CD4-positive, alpha-beta T cell treated with Interleukin-1 beta for 1 hour (primary cell): ENCODE data around the gene PRKN.
"Not testable (repeated sequence)": the region's sequence is repeated elsewhere in the genome, so short reads cannot be mapped to it uniquely, and the experiment has no call there.

Experiments used
- DNase-seq, 2 donors: peaks; one replicate each; pipeline ENCODE4 v3.0.0-alpha.2; 2020 to 2022

Gene PRKN

DNA sequence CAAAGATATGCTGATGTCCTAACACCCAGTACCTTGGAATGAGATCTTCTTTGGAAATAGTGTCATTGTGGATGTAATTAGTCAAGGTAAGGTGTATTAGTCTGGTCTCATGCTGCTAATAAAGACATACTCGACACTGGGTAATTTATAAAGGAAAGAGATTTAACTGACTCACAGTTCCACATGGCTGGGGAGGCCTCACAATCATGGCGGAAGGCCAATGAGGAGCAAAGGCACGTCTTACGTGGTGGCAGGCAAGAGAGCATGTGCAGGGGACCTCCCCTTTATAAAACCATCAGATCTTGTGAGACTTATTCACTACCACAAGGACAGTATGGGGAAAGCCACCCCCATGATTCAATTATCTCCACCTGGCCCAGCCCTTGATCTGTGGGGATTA, 1231.3 kb downstream of the PRKN start:
- DNase-seq: not testable (repeated sequence)

DNA sequence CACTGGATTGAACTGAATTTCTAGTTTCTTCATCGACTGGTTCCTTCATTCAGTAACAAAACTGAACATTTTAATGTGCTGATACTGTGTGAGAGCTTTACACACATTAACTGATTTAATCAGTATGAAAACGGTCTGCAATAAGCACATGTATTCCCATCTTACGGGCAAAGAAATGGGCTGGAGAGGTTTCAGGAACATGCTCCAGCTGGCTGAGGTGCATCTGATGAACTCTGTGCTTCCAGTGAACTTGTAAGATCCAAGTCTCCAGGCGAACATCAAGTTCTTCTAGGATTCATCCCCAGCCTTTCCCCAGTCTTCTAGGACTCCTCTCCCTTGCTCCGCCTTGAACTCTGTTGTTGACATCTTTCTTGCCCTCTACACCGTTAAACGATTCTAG, 1233.0 kb downstream of the PRKN start:
- DNase-seq: no peak

DNA sequence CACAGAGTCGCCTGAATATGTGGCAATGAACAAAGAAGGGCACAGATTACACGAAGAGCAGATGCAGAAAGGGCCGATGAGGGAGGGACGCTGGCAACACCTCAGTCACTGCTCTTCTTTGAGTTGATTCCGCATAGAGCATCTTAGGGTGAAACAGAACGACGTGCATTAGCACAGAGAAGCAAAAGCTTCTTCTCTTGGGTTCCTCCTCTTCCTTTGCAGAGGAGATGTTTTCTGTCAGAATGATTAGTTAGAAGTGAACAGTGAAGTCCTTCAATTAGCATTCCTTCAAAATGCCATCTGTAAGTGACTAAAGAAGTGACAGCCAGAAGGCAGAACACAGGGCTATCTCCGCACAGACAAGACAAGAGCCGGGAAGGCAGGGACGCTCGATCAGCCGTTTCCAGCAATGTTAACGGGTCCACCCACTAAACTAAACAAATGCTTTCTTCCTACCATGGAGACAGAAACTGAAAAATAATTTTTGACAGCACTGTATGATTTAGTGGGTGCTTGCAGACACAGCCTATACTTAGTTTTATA, 1233.9 kb downstream of the PRKN start:
- DNase-seq: no peak

DNA sequence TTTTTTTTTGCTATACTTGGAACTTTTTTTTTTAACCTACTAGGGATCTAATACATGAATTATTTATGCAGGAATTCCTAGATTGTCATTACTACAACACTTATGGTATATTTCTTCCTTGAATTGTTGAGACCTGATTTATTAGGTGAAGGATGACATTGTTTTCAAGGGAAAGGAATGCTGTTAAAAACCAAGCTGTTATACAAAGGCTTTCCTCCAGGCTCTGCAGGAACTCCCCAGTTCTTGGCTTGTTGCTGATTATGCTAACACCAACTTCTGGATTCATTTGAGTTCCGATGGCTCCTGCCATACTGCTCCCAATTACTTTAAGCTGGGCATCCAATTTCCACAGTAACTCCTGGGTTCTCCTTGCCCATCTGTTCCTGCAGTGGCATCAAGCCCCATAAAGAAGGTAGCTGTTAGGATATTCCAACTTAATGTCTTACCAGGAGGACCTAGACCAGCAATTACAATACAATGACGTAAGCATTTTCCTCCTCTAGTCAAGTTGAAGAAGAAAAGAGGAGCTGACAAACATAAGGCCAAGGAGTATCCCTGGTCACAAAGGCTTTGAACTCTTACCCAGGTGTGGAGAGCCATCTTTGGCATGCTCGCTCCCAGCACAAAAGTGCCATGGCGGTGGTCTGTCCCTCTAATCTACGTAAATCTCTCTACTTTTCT, 1237.8 kb downstream of the PRKN start:
- DNase-seq: no peak

DNA sequence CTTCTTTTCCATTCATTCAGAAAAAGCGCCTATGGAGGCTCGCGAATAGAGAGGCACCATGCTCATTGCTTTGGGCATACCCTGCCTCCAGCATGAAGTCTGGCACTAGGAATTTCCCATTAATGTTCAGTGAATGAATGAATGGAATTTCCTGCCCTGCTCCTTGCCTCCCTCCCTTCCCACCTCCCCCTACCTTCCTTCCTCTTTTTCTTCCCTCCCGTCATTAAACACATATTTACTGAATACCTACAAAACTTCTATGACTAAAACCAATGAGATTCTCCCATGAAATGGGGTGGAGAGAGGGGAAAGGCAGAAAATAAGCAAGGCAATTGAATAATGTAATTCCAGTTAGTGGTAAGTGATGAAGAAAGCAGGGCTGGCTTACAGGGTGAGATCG, 1239.9 kb downstream of the PRKN start:
- DNase-seq: no peak

DNA sequence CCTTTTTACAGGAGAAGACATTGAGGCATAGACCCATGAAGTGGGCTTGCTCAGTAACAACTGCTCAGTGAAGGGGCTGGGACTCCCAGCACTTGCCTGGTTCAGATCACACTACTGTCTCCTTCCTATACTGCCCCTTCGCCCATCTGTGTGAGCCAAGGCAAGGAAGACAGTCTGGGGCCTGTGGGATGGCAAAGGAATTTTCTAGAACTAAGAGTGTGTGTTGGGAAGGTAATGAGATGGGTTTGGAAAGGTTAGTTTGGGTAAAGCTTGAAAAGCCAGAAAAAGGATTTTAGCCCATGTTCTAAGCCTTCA, 1240.4 kb downstream of the PRKN start:
- DNase-seq: no peak

DNA sequence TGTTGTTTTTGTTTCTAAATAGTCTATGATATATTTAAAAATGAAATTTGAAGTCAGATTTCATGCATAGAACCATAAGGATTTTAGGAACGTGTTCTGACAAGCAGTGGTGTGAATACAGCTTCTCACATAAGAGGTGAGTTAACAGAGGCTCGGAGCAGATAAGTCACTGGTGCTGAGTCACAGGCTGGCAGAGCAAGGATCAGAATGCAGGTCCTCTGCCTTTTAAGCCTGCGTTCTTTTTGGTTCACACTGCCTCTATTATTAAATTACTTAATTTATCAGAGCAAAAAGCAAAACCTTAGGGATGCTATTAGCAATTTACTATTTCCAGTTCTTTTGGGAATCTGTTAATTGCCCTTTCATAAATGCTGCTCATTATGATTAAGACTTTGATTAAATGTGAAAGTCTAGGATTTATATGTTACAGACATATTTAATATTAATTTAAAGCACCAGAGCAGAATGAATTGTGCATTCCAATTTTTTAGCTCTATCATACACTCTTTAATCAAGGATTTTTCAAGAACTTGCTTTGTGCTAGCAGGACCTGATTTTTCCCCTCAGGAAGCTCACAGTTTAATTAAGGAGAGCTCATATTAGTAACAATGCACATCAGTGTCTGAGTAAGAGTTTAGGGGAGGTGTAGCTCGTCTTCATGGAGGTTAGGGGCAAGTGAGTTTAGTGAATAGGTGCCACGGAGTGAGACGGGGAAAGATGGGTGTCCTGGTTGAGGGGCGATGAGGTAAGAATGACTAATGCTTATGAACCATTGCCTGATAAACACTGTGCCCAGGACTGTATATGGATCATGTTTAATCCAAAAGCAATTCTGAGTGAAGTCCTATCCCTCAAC, 1241.0 kb downstream of the PRKN start:
- no peak for DNase-seq

DNA sequence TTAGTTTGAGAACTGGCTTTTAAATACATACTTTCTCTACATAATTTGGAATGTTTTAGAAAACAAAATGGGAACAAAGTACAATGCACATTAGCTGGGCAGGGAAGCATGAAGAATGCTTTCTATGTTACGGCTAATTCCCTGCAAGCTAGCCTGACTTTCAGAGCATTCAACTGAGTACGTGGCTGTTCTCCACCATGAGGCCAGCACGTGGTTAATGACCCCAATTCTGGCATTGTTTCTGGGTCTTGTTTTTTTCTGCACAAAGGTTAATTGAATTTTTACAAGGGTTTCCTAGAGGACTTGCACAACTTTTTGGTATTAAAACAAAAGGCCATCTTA, 1245.1 kb downstream of the PRKN start:
- DNase-seq: no peak

DNA sequence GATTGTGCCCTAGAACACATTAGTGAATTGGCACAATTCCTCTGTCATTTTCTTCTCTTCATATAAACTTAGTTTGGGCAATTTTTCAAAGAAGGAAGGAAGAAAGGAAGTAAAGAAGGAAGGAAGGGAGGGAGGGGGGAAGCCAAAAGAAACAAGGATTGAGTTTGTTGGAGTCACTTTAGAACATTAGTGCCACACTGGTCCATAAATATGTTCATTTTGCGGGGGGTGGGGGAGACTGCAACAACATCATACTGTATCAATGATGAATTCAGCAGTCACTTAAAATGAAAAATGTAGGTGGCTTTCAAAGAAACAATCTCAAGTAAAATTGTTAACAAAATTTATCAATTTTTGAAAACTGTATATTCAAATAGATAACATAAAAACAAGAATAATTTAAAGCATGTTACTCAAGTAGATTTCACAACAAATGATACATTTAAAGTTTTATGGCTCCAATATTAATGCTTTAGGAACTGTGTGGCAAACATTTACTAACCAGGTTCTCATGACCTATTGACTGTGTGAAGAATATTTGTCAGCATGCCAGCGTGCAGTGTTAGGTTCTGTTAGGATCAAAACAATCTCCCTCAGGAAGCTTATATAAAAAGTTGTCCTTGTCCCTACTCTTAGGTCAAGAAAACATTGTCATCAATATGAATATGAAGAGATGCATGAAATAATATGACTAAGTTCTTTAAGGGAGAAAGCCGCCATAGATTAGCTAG, 1245.6 kb downstream of the PRKN start:
- no peak for DNase-seq

DNA sequence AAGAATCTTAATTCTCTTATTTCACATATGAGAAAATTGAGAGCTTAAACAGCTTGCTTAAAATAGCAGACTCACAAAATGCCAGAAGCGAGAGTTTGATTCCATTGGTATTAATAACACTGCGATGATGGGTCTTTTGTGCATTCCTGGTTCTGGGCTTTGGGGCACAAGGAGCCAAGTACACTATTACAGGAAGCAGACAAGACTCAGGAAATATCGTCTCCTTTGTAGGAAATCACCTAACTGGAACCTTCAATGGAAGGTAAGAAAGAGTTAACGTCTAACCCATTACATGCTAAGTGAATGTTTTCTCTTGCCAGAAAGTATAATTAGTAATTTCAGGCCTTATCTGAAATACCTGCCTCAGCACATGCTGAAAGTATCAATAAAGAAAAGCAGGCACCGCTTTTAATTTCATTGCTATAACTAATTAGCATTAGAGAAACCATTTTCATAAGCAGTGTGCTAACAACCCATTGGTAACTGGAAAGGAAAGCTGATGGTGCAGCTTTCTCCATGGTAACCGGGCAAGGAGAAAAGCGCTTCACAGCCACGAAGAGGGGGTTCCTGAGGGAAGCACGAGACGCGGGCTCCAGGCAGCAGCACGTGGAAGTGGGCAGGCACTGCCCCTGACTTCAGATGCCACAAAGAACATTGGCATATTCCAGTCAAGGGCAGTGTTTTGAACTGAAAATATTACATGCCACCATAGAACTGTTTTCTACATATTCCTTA, 1247.0 kb downstream of the PRKN start:
- DNase-seq: no peak

DNA sequence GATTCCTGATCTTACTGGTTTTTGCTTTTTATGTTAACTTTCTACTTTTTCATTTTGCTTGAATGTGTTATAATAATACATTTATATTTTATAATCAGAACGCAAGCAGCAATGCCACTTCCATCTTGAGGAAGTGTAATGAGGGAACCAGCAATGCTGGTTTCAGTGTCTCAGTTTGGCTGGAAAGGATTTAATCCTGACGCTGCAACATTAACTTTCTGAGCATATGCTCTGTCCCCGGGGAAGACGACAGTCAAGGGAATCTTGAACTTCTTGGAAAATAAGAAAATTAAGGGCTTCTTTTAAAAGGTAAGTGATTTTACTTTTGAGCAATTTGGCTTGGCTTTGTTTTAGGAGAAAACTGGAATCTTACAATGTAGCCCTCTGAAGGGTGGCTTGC, 1248.2 kb downstream of the PRKN start:
- DNase-seq: no peak

DNA sequence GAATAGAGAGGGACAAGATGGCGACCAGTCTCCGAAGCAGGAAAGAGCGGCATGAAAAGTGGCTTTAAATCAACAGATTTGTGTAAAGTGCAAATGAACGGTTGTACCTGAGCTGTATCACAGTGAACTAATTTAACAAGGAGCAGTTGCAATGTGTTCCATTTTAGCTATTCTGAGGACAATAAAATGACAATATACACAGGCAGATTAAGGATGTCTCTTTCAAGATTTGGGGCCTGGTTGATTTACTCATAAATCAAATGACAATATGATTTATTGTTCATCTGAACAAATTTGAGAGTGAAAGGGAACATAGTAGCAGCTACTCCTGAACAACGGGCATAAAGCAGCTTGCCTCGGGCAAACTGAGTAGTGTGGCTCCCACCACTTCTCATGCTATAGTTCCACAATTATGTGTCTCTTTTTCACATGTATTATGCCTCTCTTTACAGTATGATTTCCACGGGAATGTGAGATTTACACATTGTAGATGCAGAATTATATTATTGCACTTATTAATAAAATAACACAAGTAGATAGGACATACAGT, 1249.6 kb downstream of the PRKN start:
- DNase-seq: no peak

DNA sequence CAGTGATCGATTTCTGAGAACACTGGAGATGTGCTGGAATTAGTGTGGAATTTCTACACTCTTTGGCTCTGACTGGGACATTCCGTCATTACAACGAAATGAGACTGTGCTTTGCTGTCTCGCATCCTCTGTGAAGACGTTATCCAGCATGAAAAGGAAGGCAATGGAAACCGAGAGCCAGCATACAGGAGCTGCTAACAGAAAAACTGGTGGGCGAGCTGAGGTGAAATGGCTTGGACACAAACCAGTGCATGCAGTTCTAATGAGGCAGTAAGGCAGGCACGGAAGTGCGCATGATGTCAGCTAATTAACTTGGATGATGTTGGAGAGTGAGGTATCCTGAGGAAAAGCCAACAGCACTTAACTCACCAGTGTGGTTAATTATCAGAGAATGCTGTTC, 1250.9 kb downstream of the PRKN start:
- DNase-seq: no peak

DNA sequence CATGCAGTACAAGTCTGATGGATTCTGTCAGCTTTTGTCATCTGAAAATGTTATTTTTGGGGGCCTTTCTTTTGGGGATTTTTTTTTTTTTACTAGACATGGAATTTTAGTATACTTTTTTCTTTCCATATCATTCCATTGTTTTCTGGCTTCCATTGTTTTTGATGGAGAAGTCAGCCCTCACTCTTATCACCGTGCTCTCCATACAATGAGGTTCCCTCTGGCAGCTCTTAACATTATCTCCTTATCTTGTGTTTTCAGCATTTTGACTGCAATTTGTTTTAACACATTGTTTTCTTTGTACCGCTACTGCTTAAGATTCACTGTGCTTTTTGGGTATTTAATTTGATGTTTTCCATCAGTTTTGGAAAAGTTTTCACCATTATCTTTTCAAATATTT, 1262.2 kb downstream of the PRKN start:
- no peak for DNase-seq

DNA sequence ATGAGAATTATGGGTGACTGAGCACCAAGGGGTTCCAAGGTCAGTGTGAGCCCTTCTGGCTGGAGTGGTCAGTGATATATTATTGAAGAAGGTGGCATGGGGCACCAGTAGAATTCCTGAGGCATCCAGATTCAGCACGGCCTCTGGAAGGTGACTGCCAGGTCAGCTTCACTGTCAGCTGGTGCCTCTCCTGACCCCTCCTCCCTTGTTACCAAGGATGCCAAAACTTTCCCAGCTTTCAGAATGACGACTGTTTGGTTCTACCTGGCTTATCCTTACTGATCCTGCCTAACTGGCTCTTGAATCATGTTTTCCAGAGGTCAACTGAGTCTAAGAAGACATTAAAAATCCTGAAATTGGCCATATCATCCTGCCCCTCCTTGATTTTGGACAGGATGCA, 1264.5 kb downstream of the PRKN start:
- no peak for DNase-seq

DNA sequence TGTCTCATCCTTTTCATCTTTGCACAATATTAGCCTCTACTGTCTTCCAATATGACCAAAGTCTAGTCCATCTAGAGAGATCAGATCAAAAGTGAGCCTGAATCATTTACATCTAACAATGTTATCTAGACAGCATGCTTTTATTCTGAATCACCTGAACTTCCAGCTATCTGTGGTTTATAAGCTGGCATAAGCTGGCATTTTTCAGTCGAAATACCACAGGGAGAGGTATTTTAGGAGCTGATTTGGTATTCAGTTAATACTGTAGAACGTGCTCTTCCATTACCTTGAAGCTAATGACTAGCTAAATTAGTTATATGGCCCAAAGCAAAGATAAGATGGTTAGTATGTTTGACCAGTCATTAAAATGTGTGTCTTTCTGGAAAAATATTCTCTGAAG, 1265.4 kb downstream of the PRKN start:
- no peak for DNase-seq

DNA sequence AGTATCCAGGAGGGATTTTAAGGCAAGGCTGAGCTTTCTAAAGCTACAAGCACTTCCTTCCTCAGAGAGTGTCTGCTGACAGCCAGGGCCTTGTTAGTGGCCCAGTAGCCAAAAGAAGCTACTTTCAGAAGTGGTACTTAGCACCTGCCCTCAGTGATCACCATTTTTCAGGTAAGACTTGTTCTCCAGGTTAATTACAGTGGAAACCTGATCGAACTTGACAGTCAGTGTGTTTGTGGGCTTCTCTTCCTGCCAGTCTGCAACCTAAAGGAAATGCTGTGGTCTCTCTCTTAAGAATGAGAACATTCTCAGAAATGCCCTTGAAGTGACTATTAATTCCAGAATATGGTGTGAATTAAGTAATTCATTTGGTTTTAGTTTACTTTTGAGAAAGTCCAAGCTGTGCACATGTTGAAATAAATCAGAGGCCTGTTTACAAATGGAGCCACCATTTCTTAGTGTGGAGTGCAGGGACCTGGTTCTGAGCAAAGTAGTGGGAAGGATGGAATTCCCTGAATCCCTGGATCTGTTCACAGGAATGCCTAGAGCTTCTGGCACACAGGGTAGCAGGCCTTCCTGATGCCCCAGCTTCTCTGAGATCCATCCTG, 1268.5 kb downstream of the PRKN start:
- no peak for DNase-seq

DNA sequence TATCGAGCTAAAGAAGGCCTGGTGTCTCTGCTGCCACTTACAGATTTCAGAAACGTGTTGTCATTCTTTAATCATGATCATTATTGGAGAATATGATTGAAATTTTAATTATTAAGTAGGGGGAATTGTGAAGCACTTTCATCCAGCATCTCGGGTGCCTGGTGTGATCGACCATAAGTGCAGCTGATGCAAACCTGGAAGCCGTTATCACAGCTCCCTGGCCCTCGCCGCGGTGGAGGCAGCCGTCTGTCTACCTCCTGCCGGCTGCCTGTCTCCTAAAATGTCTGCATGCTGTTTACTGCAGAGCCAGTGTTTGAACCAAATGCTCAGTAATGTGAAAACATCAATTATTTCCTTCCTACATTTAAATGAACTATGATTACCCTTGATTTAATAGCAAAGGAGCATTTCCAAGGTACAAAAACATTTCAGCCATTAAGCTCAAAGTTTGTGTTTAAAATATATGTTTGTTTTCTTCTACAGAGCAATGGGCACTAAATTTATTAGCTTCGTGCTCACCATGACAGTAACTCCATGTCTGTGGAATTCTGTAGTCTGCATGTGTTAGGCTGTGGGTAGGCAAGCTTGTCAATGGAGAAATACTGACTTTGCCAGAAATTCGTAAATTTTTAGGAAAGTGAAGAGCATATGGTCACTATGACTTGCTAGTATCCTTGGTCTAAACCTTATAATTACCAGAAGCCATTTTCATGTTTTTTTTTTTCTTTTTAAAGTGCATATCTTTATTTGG, 1269.2 kb downstream of the PRKN start:
- DNase-seq: no peak

DNA sequence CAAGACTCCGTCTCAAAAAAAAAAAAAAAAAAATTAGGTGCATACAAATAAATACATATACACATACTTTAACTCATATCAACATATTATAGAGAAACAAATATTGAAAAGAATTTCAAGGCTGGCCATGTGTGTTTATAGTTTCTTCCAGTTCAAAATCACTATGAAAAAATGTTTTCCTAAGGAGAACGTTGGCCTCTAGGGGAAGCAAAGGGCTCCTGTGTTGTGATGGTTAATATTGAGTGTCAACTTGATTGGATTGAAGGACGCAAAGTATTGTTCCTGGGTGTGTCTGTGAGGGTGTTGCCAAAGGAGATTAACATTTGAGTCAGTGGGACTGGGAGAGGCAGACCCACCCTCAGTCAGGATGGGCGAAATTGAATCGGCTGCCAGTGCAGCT, 1271.7 kb downstream of the PRKN start:
- DNase-seq: no peak

DNA sequence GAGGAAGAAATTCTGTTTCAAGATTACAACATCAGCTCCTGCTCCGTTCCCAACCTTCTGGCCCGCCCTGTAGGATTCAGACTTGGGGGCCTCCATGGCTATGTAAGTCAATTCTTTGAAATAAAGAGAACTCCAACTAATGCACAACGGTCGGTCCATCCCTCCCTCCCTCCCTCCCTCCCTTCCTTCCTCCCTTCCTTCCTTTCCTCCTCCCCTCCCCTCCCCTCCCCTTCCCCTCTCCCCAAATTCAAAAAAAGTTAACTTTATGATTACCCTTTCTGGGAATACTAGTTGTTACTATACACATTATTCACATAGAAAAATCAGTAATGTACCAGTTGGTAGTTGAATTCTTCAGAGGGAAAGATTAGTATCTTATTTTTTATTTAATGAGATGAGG, 1274.0 kb downstream of the PRKN start:
- no peak for DNase-seq

DNA sequence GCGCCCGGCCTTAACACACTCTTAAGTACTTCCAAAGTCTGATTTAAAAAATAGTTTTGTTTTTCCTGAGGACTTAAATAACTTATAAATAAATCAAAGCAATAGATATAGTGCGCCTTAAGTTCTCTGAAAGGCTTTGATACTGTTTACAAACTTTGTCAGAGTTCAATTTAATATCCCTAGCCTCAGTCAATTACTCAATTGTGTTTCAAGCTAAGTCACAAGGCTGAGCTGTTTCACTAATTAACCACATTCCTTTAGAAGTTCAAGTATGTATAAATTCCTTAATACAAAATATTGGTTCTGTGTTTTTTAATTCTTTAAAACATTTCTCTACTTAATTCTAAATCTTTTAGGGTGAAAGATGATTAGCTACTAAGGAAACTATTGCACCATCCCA, 1275.3 kb downstream of the PRKN start:
- no peak for DNase-seq

DNA sequence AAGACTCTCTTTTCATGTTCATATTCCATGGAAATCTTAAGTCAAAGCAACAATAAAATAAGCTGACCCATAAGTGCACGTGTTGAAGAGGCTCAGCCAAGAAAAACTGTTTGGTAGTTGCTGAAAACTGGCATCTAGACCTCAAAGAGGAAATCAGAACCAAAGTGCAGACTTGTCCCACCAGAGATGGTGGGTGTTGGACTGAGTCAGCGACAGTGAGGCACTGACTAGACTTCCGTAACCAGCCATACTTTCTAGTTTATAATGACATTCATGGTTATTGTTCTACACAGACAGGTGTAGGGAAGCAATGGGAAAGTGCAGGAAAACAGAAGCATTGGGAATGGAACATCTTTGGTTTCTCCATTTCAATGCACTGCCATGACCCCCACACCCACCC, 1278.0 kb downstream of the PRKN start:
- no peak for DNase-seq
